GM12878 (cell line): ENCODE results near the gene DENND6B. TPM values are rescaled to one million over a fixed set of nuclear protein-coding genes. Genes with fewer than 3 reads are reported as not detected.

Experiments used
- ATAC-seq: fragments of 200-7000 bp; cut with Tn5 transposase; 3 replicates; pipeline ENCODE4 v1.9.1; 2020; ENCODE audit warnings: mild to moderate bottlenecking, moderate library complexity
- BruUV-seq: library from RNA; stranded (reverse); fragments of 400-500 nt; replicated peaks from 2 replicates; lab custom pipeline; 2021; lab: Mats Ljungman, UMichigan
- CTCF ChIA-PET: fragments of 300-600 bp; sonication (Branson Sonifier 250); formaldehyde crosslinking; extraction: SDS; loops from one replicate; lab custom pipeline; 2021; ENCODE audit warnings: inconsistent platforms; lab: Yijun Ruan, JAX
- POLR2A ChIA-PET: fragments of 350-600 bp; formaldehyde crosslinking; extraction: SDS; loops from one replicate; lab custom pipeline; 2021; ENCODE audit warnings: inconsistent platforms; lab: Charles Lee
- RAD21 ChIA-PET: fragments of 300-600 bp; sonication (Branson Sonifier 250); formaldehyde crosslinking; loops from one replicate; lab custom pipeline; 2023; ENCODE audit warnings: antibody characterized with exemption; ENCODE audit not compliant: unreplicated experiment; lab: Charles Lee
- SMC1A ChIA-PET: fragments of 300-600 bp; sonication (Branson Sonifier 250); formaldehyde crosslinking; loops from one replicate; lab custom pipeline; 2023; ENCODE audit not compliant: unreplicated experiment, uncharacterized antibody; lab: Charles Lee
- DNase-seq: peaks from one replicate; pipeline ENCODE4 v3.0.0-alpha.2; 2011; ENCODE audit warnings: low read depth, low spot score
- FAIRE-seq: peaks from 3 replicates; lab custom pipeline; 2011; peaks lifted over from hg19 to GRCh38; lab: Jason Lieb, UNC
- H2AFZ ChIP-seq: 2 replicates; pipeline ENCODE4 v1.6.0; 2011; ENCODE audit warnings: low read depth, low read length, control low read depth; ENCODE audit not compliant: control insufficient read depth
- H3K27ac ChIP-seq: 2 replicates; pipeline ENCODE4 v1.5.1; 2011; ENCODE audit warnings: control low read depth; ENCODE audit not compliant: control insufficient read depth, insufficient read depth
- H3K27me3 ChIP-seq, 2 experiments: replicated peaks in 1 of 2; 2 replicates each; pipeline versions ENCODE4 v1.6.0 to v1.6.1; 2011; ENCODE audit warnings: low read length in 1 of 2; ENCODE audit not compliant: control insufficient read depth in 2 of 2, insufficient read depth in 2 of 2
- H3K36me3 ChIP-seq, 2 experiments: 2 replicates each; pipeline ENCODE4 v1.5.1; 2011; ENCODE audit warnings: low read length in 1 of 2; ENCODE audit not compliant: control insufficient read depth in 2 of 2, insufficient read depth in 2 of 2
- H3K4me1 ChIP-seq: 2 replicates; pipeline ENCODE4 v1.6.1; 2011; ENCODE audit warnings: mild to moderate bottlenecking, low read length, moderate library complexity, mixed read lengths; ENCODE audit not compliant: control insufficient read depth, insufficient read depth
- H3K4me2 ChIP-seq: 2 replicates; pipeline ENCODE4 v1.6.0; 2011; ENCODE audit warnings: control low read depth; ENCODE audit not compliant: control insufficient read depth, insufficient read depth
- H3K4me3 ChIP-seq: fragments of 200-600 bp; sonication (generic); 2 replicates; pipeline ENCODE4 v1.5.1; 2016
- H3K79me2 ChIP-seq: 2 replicates; pipeline ENCODE4 v1.6.0; 2011; ENCODE audit warnings: low read length; ENCODE audit not compliant: control insufficient read depth, insufficient read depth
- H3K9ac ChIP-seq: 2 replicates; pipeline ENCODE4 v1.8.0; 2011; ENCODE audit warnings: low read length, control low read depth, mixed read lengths; ENCODE audit not compliant: control insufficient read depth, insufficient read depth
- H3K9me3 ChIP-seq: replicated peaks from 3 replicates; pipeline ENCODE4 v1.5.1; 2011; ENCODE audit warnings: mild to moderate bottlenecking, low read length; ENCODE audit not compliant: control insufficient read depth, insufficient read depth
- H4K20me1 ChIP-seq: 2 replicates; pipeline ENCODE4 v1.6.0; 2011; ENCODE audit not compliant: control insufficient read depth, insufficient read depth
- MYB ChIP-seq: fragments of 150-350 bp; IDR thresholded peaks from 2 replicates; pipeline ENCODE4 v1.6.1; 2014; ENCODE audit warnings: mild to moderate bottlenecking, low read depth, low read length, borderline replicate concordance
- WGBS: methylation state at CpG from one replicate; pipeline ENCODE4 v1.1.6; 2016; ENCODE audit warnings: low lambda C conversion rate; ENCODE audit not compliant: insufficient replicate concordance, insufficient coverage; ENCODE audit errors: missing lambda C conversion rate; 5-methylcytosine and 5-hydroxymethylcytosine counted together
- in situ Hi-C: fragments of 300-500 bp; cut with MboI; formaldehyde crosslinking; loops from 9 replicates; pipeline ENCODE4 v1.14.3; 2018; ENCODE audit warnings: mixed read lengths
- intact Hi-C: fragments of 100-400 bp; cut with micrococcal nuclease; formaldehyde crosslinking; loops from one replicate; pipeline ENCODE4 v1.14.2; 2022; ENCODE audit not compliant: unreplicated experiment
- polyA plus RNA-seq, 11 experiments: library from polyadenylated mRNA; depleted of rRNA in 4 of 11; unstranded in 6 of 11; stranded (reverse) in 5 of 11; fragments of >200 nt; fragmentation: Nextera tagmentation in 4 of 11; fragmentation: Illumina TruSeq in 1 of 11; extraction: Ambion mirVana in 4 of 11; extraction: Trizol in 1 of 11; gene quantifications; 1 replicate in 1 of 11; 2 replicates in 10 of 11; pipeline versions ENCODE4 v1.2.1 to v1.2.3, GENCODE V29; 2011 to 2016; ENCODE audit warnings: inconsistent platforms in 2 of 11, missing spikeins in 2 of 11, low read depth in 1 of 11
- total RNA-seq, 4 experiments: library from RNA; depleted of rRNA in 3 of 4; stranded (reverse); fragments of >200 nt in 3 of 4; fragmentation: Illumina TruSeq in 1 of 4; extraction: Trizol in 1 of 4; gene quantifications; 2 replicates each; pipeline versions ENCODE4 v1.2.1 to v1.2.3, GENCODE V29; 2013 to 2021

DENND6B gene
- total and polyA plus RNA-seq, 10 of the 15 experiments (the other 5 are each of a cell fraction or from before 2014, with no cell fraction given) = 0.72 to 11.3 (median 6.2) TPM

DNA sequence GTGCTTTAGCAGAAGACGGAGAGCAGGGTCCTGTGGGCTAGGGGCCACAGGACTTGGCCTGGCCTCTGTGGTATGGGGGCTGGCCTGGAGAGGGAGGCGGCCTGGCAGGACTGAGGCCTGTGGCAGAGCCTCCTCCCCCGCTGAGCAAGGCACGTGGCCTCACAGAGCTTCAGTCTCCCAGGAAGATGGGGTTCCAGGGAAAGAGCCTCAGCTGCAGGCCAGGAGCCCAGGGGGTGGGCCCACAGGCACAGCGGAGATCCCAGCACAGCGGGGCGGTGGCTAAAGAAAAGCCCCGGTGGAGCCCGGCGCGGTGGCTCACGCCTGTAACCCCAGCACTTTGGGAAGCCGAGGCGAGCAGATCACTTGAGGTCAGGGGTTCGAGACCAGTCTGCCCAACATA lies 67.5 kb downstream of the DENND6B start:
- no peak for DNase-seq
- no peak overlapping the region for H2AFZ ChIP-seq
- H3K27me3 ChIP-seq = no peaks in the 10 kb centered on the region
- ChIA-PET SMC1A (no interaction called here), RAD21 (interaction anchor here (0.5 kb wide), 1 partner anchor 227 kb away, joined by 3 read pairs; no protein-coding TSS in a partner anchor)
- BruUV-seq = no TSS peak
- H3K9me3 ChIP-seq = no peaks in the 10 kb centered on the region
- 82% methylated on average over 15 of the region's 15 CpGs for WGBS
- peaks cover 10% of the 10 kb centered on the region for H3K4me1 ChIP-seq
- no peak for FAIRE-seq
- intact Hi-C loops = no loop called here
- H3K4me2 ChIP-seq = no peak overlapping the region
- H4K20me1 ChIP-seq = no peaks in the 10 kb centered on the region
- H3K4me3 ChIP-seq = no peak overlapping the region
- no peak for TF ChIP-seq MYB
- TF ChIP-seq, all 136 proteins: peak for 0
- in situ Hi-C loops = loop anchor here (10.0 kb wide), 2 partner anchors 235 to 355 kb away; no protein-coding TSS in a partner anchor
- no peak overlapping the region for H3K27ac ChIP-seq
- ChIA-PET CTCF (no interaction called here), POLR2A (no interaction called here)
- peaks cover 8% of the 10 kb centered on the region for H3K79me2 ChIP-seq
- no peaks in the 10 kb centered on the region; a peak in 1 of 4 replicates for H3K36me3 ChIP-seq
- ATAC-seq = no peak
- no peak overlapping the region for H3K9ac ChIP-seq

Other genes with a start within 250 kb of the DENND6B start
Only the 7 nearest of the 20 such genes appear.
- 19.8 and 23.3 TPM in 2 replicates for gene SELENOO, start 126.0 kb downstream of the DENND6B start, total RNA-seq (2014; rRNA removed)
- gene SELENOO, start 126.0 kb downstream of the DENND6B start, total RNA-seq (2014; rRNA removed; fragmentation: Illumina TruSeq; extraction: Trizol) = 4.1 and 4.3 TPM in 2 replicates
- gene SELENOO, start 126.0 kb downstream of the DENND6B start, total RNA-seq (2021) = 18.1 and 21.7 TPM in 2 replicates
- gene SELENOO, start 126.0 kb downstream of the DENND6B start, polyA plus RNA-seq (2011; rRNA removed) = 3.2 and 7.6 TPM in 2 replicates
- gene SELENOO, start 126.0 kb downstream of the DENND6B start, polyA plus RNA-seq (2014; fragmentation: Illumina TruSeq; extraction: Trizol) = 0.16 and 2.4 TPM in 2 replicates
- 1 to 10 TPM in 1 of 2 experiments, under 1 TPM in 1; 0.42 to 1.4 TPM for gene SELENOO, start 126.0 kb downstream of the DENND6B start, polyA plus RNA-seq (2014; fragmentation: Nextera tagmentation; extraction: Ambion mirVana)
- gene SELENOO, start 126.0 kb downstream of the DENND6B start, polyA plus RNA-seq (2014; rRNA removed) = 20.3 and 28.2 TPM in 2 replicates
- 1 to 10 TPM; 2.1 to 2.3 TPM for gene SELENOO, start 126.0 kb downstream of the DENND6B start, polyA plus RNA-seq (2016; fragmentation: Nextera tagmentation; extraction: Ambion mirVana)
- gene TUBGCP6, start 82.0 kb downstream of the DENND6B start, total RNA-seq (2014; rRNA removed) = 29.8 and 31.1 TPM in 2 replicates
- 9.7 and 10.4 TPM in 2 replicates for gene TUBGCP6, start 82.0 kb downstream of the DENND6B start, total RNA-seq (2014; rRNA removed; fragmentation: Illumina TruSeq; extraction: Trizol)
- 33.3 and 41.4 TPM in 2 replicates for gene TUBGCP6, start 82.0 kb downstream of the DENND6B start, total RNA-seq (2021)
- 7.7 and 16.1 TPM in 2 replicates for gene TUBGCP6, start 82.0 kb downstream of the DENND6B start, polyA plus RNA-seq (2011; rRNA removed)
- 5.7 and 9.6 TPM in 2 replicates for gene TUBGCP6, start 82.0 kb downstream of the DENND6B start, polyA plus RNA-seq (2014; fragmentation: Illumina TruSeq; extraction: Trizol)
- gene TUBGCP6, start 82.0 kb downstream of the DENND6B start, polyA plus RNA-seq (2014; fragmentation: Nextera tagmentation; extraction: Ambion mirVana) = 1 to 10 TPM in 1 of 2 experiments, under 1 TPM in 1; 0.74 to 2.0 TPM
- gene TUBGCP6, start 82.0 kb downstream of the DENND6B start, polyA plus RNA-seq (2014; rRNA removed) = 35.5 and 42.2 TPM in 2 replicates
- 10 to 100 TPM; 22.8 to 23.0 TPM for gene TUBGCP6, start 82.0 kb downstream of the DENND6B start, polyA plus RNA-seq (2016; fragmentation: Nextera tagmentation; extraction: Ambion mirVana)
- gene HDAC10, start 75.7 kb downstream of the DENND6B start, total RNA-seq (2014; rRNA removed) = 13.8 and 20.5 TPM in 2 replicates
- gene HDAC10, start 75.7 kb downstream of the DENND6B start, total RNA-seq (2014; rRNA removed; fragmentation: Illumina TruSeq; extraction: Trizol) = 3.9 and 5.1 TPM in 2 replicates
- gene HDAC10, start 75.7 kb downstream of the DENND6B start, total RNA-seq (2021) = 42.4 and 48.6 TPM in 2 replicates
- 4.4 and 7.9 TPM in 2 replicates for gene HDAC10, start 75.7 kb downstream of the DENND6B start, polyA plus RNA-seq (2011; rRNA removed)
- 1.2 and 4.3 TPM in 2 replicates for gene HDAC10, start 75.7 kb downstream of the DENND6B start, polyA plus RNA-seq (2014; fragmentation: Illumina TruSeq; extraction: Trizol)
- under 1 TPM; 0.26 to 0.51 TPM for gene HDAC10, start 75.7 kb downstream of the DENND6B start, polyA plus RNA-seq (2014; fragmentation: Nextera tagmentation; extraction: Ambion mirVana)
- gene HDAC10, start 75.7 kb downstream of the DENND6B start, polyA plus RNA-seq (2014; rRNA removed) = 42.3 and 51.7 TPM in 2 replicates
- gene HDAC10, start 75.7 kb downstream of the DENND6B start, polyA plus RNA-seq (2016; fragmentation: Nextera tagmentation; extraction: Ambion mirVana) = 1 to 10 TPM; 4.5 to 5.0 TPM
- gene MAPK12, start 65.3 kb downstream of the DENND6B start, total RNA-seq (2014; rRNA removed) = 22.8 and 23.0 TPM in 2 replicates
- gene MAPK12, start 65.3 kb downstream of the DENND6B start, total RNA-seq (2014; rRNA removed; fragmentation: Illumina TruSeq; extraction: Trizol) = 14.5 and 16.5 TPM in 2 replicates
- gene MAPK12, start 65.3 kb downstream of the DENND6B start, total RNA-seq (2021) = 34.0 and 38.9 TPM in 2 replicates
- 7.5 and 16.1 TPM in 2 replicates for gene MAPK12, start 65.3 kb downstream of the DENND6B start, polyA plus RNA-seq (2011; rRNA removed)
- gene MAPK12, start 65.3 kb downstream of the DENND6B start, polyA plus RNA-seq (2014; fragmentation: Illumina TruSeq; extraction: Trizol) = 3.6 and 16.1 TPM in 2 replicates
- gene MAPK12, start 65.3 kb downstream of the DENND6B start, polyA plus RNA-seq (2014; fragmentation: Nextera tagmentation; extraction: Ambion mirVana) = 1 to 10 TPM; 1.1 to 3.8 TPM
- gene MAPK12, start 65.3 kb downstream of the DENND6B start, polyA plus RNA-seq (2014; rRNA removed) = 32.0 and 33.2 TPM in 2 replicates
- 10 to 100 TPM in 1 of 2 experiments, 1 to 10 TPM in 1; 9.5 to 17.1 TPM for gene MAPK12, start 65.3 kb downstream of the DENND6B start, polyA plus RNA-seq (2016; fragmentation: Nextera tagmentation; extraction: Ambion mirVana)
- gene MAPK11, start 56.6 kb downstream of the DENND6B start, total RNA-seq (2014; rRNA removed) = 9.4 and 10.0 TPM in 2 replicates
- gene MAPK11, start 56.6 kb downstream of the DENND6B start, total RNA-seq (2014; rRNA removed; fragmentation: Illumina TruSeq; extraction: Trizol) = 3.8 and 4.0 TPM in 2 replicates
- gene MAPK11, start 56.6 kb downstream of the DENND6B start, total RNA-seq (2021) = 10.8 and 12.8 TPM in 2 replicates
- 2.5 and 6.2 TPM in 2 replicates for gene MAPK11, start 56.6 kb downstream of the DENND6B start, polyA plus RNA-seq (2011; rRNA removed)
- 1.4 and 3.7 TPM in 2 replicates for gene MAPK11, start 56.6 kb downstream of the DENND6B start, polyA plus RNA-seq (2014; fragmentation: Illumina TruSeq; extraction: Trizol)
- under 1 TPM; 0.05 to 0.16 TPM for gene MAPK11, start 56.6 kb downstream of the DENND6B start, polyA plus RNA-seq (2014; fragmentation: Nextera tagmentation; extraction: Ambion mirVana)
- gene MAPK11, start 56.6 kb downstream of the DENND6B start, polyA plus RNA-seq (2014; rRNA removed) = 11.6 and 14.0 TPM in 2 replicates
- gene MAPK11, start 56.6 kb downstream of the DENND6B start, polyA plus RNA-seq (2016; fragmentation: Nextera tagmentation; extraction: Ambion mirVana) = under 1 TPM; 0.44 to 0.58 TPM
- gene PLXNB2, start 19.4 kb downstream of the DENND6B start, total RNA-seq (2014; rRNA removed) = 32.6 and 42.0 TPM in 2 replicates
- 19.8 and 21.8 TPM in 2 replicates for gene PLXNB2, start 19.4 kb downstream of the DENND6B start, total RNA-seq (2014; rRNA removed; fragmentation: Illumina TruSeq; extraction: Trizol)
- gene PLXNB2, start 19.4 kb downstream of the DENND6B start, total RNA-seq (2021) = 133 and 134 TPM in 2 replicates
- gene PLXNB2, start 19.4 kb downstream of the DENND6B start, polyA plus RNA-seq (2011; rRNA removed) = 19.9 and 41.8 TPM in 2 replicates
- gene PLXNB2, start 19.4 kb downstream of the DENND6B start, polyA plus RNA-seq (2014; fragmentation: Illumina TruSeq; extraction: Trizol) = 6.3 and 23.5 TPM in 2 replicates
- gene PLXNB2, start 19.4 kb downstream of the DENND6B start, polyA plus RNA-seq (2014; fragmentation: Nextera tagmentation; extraction: Ambion mirVana) = 1 to 10 TPM in 1 of 2 experiments, under 1 TPM in 1; 0.68 to 4.5 TPM
- 65.4 and 84.9 TPM in 2 replicates for gene PLXNB2, start 19.4 kb downstream of the DENND6B start, polyA plus RNA-seq (2014; rRNA removed)
- gene PLXNB2, start 19.4 kb downstream of the DENND6B start, polyA plus RNA-seq (2016; fragmentation: Nextera tagmentation; extraction: Ambion mirVana) = 10 to 100 TPM; 69.3 to 80.0 TPM
- gene PPP6R2, start 16.3 kb upstream of the DENND6B start, total RNA-seq (2014; rRNA removed) = 47.0 and 52.6 TPM in 2 replicates
- gene PPP6R2, start 16.3 kb upstream of the DENND6B start, total RNA-seq (2014; rRNA removed; fragmentation: Illumina TruSeq; extraction: Trizol) = 22.0 and 24.2 TPM in 2 replicates
- 49.4 and 49.7 TPM in 2 replicates for gene PPP6R2, start 16.3 kb upstream of the DENND6B start, total RNA-seq (2021)
- 13.4 and 22.9 TPM in 2 replicates for gene PPP6R2, start 16.3 kb upstream of the DENND6B start, polyA plus RNA-seq (2011; rRNA removed)
- gene PPP6R2, start 16.3 kb upstream of the DENND6B start, polyA plus RNA-seq (2014; fragmentation: Illumina TruSeq; extraction: Trizol) = 5.1 and 17.6 TPM in 2 replicates
- gene PPP6R2, start 16.3 kb upstream of the DENND6B start, polyA plus RNA-seq (2014; fragmentation: Nextera tagmentation; extraction: Ambion mirVana) = 1 to 10 TPM in 1 of 2 experiments, under 1 TPM in 1; 0.29 to 1.6 TPM
- gene PPP6R2, start 16.3 kb upstream of the DENND6B start, polyA plus RNA-seq (2014; rRNA removed) = 47.8 and 55.8 TPM in 2 replicates
- gene PPP6R2, start 16.3 kb upstream of the DENND6B start, polyA plus RNA-seq (2016; fragmentation: Nextera tagmentation; extraction: Ambion mirVana) = 10 to 100 TPM; 26.5 to 26.8 TPM